Measurements from ENCODE around the gene DRC1. TPM values are rescaled to one million over a fixed set of nuclear protein-coding genes. Genes with fewer than 3 reads are reported as not detected.

The DRC1 gene
- total RNA-seq = 0.07 TPM in 1 of 2 replicates, not detected in the other

DNA sequence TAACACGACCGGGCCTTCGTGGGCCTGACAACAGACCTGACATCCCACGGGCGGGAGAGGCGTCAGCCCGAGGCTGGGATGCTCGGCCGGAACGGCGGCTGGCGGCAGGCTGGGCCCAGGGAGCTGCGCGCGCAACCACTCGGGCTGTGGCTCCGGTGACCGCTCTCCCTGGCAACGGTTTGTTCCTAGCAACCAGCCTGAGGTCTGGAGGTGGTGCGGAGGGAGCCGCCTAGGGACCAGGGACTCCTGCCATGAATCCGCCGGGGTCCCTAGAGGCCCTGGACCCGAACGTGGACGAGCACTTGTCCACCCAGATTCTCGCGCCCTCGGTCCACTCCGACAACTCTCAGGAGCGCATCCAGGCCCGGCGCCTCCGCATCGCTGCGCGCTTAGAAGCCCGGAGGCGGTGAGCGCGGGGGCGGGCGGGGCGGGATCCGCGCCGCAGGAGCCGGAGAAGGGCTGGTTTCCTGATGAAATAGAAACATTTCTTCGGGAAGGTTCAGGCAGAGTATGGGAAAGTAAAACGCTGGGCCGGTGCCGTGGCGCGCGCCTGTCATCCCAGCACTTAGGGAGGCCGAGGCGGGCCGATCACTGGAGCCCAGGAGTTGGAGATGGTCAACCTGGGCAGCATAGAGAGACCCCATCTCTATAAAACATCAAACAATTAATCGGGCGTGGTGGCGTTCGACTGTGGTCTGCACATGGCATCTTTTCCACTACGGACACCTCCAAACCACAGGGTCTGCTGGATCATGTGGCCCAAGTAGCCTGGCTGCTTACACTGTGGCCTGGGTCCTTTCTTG is at the start of gene DRC1:
TSS of gene DRC1 (plus strand) at position 182 of the 803 bp plus-strand sequence. CDS start at position 252, 70 bp downstream.

DNA sequence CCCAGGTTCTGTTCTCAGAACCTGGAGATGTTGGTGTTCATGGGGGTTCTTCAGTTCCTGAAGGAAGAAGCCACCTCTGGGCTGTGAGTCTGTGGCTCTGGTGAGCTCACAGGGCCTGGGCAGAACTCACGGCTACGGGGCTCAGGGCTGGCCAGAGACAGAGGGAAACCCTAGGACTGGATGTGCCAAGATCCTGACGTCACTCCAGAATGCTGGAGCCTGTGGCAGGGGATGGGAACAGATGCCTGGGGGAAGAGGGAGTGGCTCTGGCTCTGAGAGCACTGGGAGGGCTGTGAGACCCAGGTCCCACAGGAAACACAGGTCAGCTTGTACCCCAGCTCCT is 76.2 kb downstream of the DRC1 start, which contains the start of gene OTOF:
TSS of gene OTOF (minus strand) at position 214 of the 343 bp plus-strand sequence.

Other genes with a start within 250 kb of the DRC1 start
- 1.7 and 2.4 TPM in 2 replicates for gene GAREM2, start 228.8 kb upstream of the DRC1 start, total RNA-seq
- gene HADHA, start 157.3 kb upstream of the DRC1 start, total RNA-seq = 126 and 140 TPM in 2 replicates
- gene HADHB, start 157.0 kb upstream of the DRC1 start, total RNA-seq = 103 and 112 TPM in 2 replicates
- 15.8 and 18.7 TPM in 2 replicates for gene SELENOI, start 55.8 kb upstream of the DRC1 start, total RNA-seq
- 0.20 and 0.26 TPM in 2 replicates for gene ADGRF3, start 55.1 kb upstream of the DRC1 start, total RNA-seq
- gene OTOF, start 76.2 kb downstream of the DRC1 start, total RNA-seq = 0.03 TPM in 1 of 2 replicates, not detected in the other
- gene CIB4, start 239.4 kb downstream of the DRC1 start, total RNA-seq = not detected in 2 replicates

Measured in smooth muscle cell of the pulmonary artery (primary cell).